HEK293T (cell line): ENCODE data around the gene SLC25A44.

Experiments
- CTCF ChIA-PET: fragments of 350-600 bp; formaldehyde crosslinking; extraction: SDS; loops from one replicate; lab custom pipeline; 2021; ENCODE audit warnings: antibody characterized with exemption, inconsistent platforms; lab: Yijun Ruan, JAX
- POLR2A ChIA-PET: fragments of 350-600 bp; formaldehyde crosslinking; extraction: SDS; loops from one replicate; lab custom pipeline; 2020; ENCODE audit warnings: antibody characterized with exemption, inconsistent platforms; lab: Yijun Ruan, JAX
- DNase-seq: peaks from one replicate; pipeline ENCODE4 v3.0.0; 2012; ENCODE audit warnings: mixed read lengths; ENCODE audit errors: extremely low spot score
- ARNT ChIP-seq: fragments of 450-650 bp; IDR thresholded peaks from 2 replicates; pipeline ENCODE4 v1.6.1; 2017; ENCODE audit warnings: mild to moderate bottlenecking
- BHLHE40 ChIP-seq: fragments of 450-650 bp; IDR thresholded peaks from 2 replicates; pipeline ENCODE4 v1.6.1; 2016; ENCODE audit warnings: mild to moderate bottlenecking, moderate library complexity, borderline replicate concordance
- CTBP1 ChIP-seq: fragments of 450-650 bp; IDR thresholded peaks from 2 replicates; pipeline ENCODE4 v1.6.1; 2016; ENCODE audit warnings: borderline replicate concordance
- ELF4 ChIP-seq: fragments of 450-650 bp; IDR thresholded peaks from 2 replicates; pipeline ENCODE4 v1.6.1; 2017; ENCODE audit warnings: antibody characterized with exemption
- FOXA1 ChIP-seq: fragments of 450-650 bp; IDR thresholded peaks from 2 replicates; pipeline ENCODE4 v1.6.1; 2016; ENCODE audit warnings: mild to moderate bottlenecking
- FOXK2 ChIP-seq: fragments of 450-650 bp; IDR thresholded peaks from 2 replicates; pipeline ENCODE4 v1.6.1; 2016; ENCODE audit warnings: mild to moderate bottlenecking
- FOXM1 ChIP-seq: fragments of 450-650 bp; IDR thresholded peaks from 2 replicates; pipeline ENCODE4 v1.6.1; 2017; ENCODE audit warnings: mild to moderate bottlenecking, borderline replicate concordance
- HDGF ChIP-seq: fragments of 450-650 bp; IDR thresholded peaks from 2 replicates; pipeline ENCODE4 v1.6.1; 2017; ENCODE audit warnings: antibody characterized with exemption, borderline replicate concordance
- L3MBTL2 ChIP-seq: fragments of 450-650 bp; conservative IDR thresholded peaks from 2 replicates; pipeline ENCODE4 v1.6.1; 2016; ENCODE audit warnings: mild to moderate bottlenecking
- LEF1 ChIP-seq: fragments of 450-650 bp; IDR thresholded peaks from 2 replicates; pipeline ENCODE4 v1.6.1; 2017; ENCODE audit warnings: mild to moderate bottlenecking, borderline replicate concordance
- NFRKB ChIP-seq: fragments of 450-650 bp; IDR thresholded peaks from 2 replicates; pipeline ENCODE4 v1.6.1; 2016; ENCODE audit warnings: mild to moderate bottlenecking, moderate library complexity
- PKNOX1 ChIP-seq: fragments of 450-650 bp; IDR thresholded peaks from 2 replicates; pipeline ENCODE4 v1.6.1; 2016
- SP1 ChIP-seq: fragments of 450-650 bp; IDR thresholded peaks from 2 replicates; pipeline ENCODE4 v1.6.1; 2017
- SUZ12 ChIP-seq: fragments of 450-650 bp; IDR thresholded peaks from 2 replicates; pipeline ENCODE4 v1.6.1; 2016; ENCODE audit warnings: mild to moderate bottlenecking
- TARDBP ChIP-seq: fragments of 450-650 bp; IDR thresholded peaks from 2 replicates; pipeline ENCODE4 v1.6.1; 2016
- ZNF384 ChIP-seq: fragments of 450-650 bp; IDR thresholded peaks from 2 replicates; pipeline ENCODE4 v1.6.1; 2016

The SLC25A44 gene

GRCh38 chr1:156164125-156164831 is 29.6 kb upstream of the SLC25A44 start:
- no peak for DNase-seq
- ChIA-PET CTCF (interaction anchor here (1.1 kb wide), 1 partner anchor 60 kb away, joined by 3 read pairs; no protein-coding TSS in a partner anchor), POLR2A (interaction anchor here (1.0 to 1.5 kb wide), 2 partner anchors 30 to 49 kb away, joined by 5 to 7 read pairs; partner anchors contain the start of genes PMF1 and SLC25A44)
- no peak for TF ChIP-seq FOXA1
- TF ChIP-seq TARDBP, result no peak
- TF ChIP-seq NFRKB, result no peak
- no peak for TF ChIP-seq SUZ12
- no peak for TF ChIP-seq FOXM1
- TF ChIP-seq SP1, result no peak
- TF ChIP-seq ARNT, result no peak
- no peak for TF ChIP-seq PKNOX1
- TF ChIP-seq LEF1, result no peak

- ChIA-PET CTCF (interaction anchor here (1.1 kb wide), 1 partner anchor 60 kb away, joined by 3 read pairs; no protein-coding TSS in a partner anchor), POLR2A (interaction anchor here (1.0 to 1.5 kb wide), 2 partner anchors 29 to 48 kb away, joined by 5 to 7 read pairs; partner anchors contain the start of genes PMF1 and SLC25A44)
- no peak for TF ChIP-seq HDGF
- no peak for DNase-seq
Observed at GRCh38 chr1:156165083-156165482, 28.8 kb upstream of the SLC25A44 start.

GRCh38 chr1:156167536-156167935 is 26.4 kb upstream of the SLC25A44 start:
- TF ChIP-seq SP1 (no peak), PKNOX1 (no peak), LEF1 (no peak), FOXA1 (no peak), HDGF (no peak)
- ChIA-PET CTCF (interaction anchor here (0.6 kb wide), 1 partner anchor 218 kb away, joined by 3 read pairs; no protein-coding TSS in a partner anchor), POLR2A (interaction anchor here (2.1 kb wide), 1 partner anchor 45 kb away, joined by 5 read pairs; the partner anchor contains the start of gene PMF1)
- no peak for DNase-seq

GRCh38 chr1:156172696-156173470 is 21.0 kb upstream of the SLC25A44 start:
- no peak for TF ChIP-seq FOXK2
- no peak for TF ChIP-seq LEF1
- no peak for TF ChIP-seq NFRKB
- TF ChIP-seq CTBP1, result no peak
- TF ChIP-seq FOXM1, result no peak
- no peak for TF ChIP-seq ZNF384
- no peak for TF ChIP-seq ELF4
- TF ChIP-seq SP1, result no peak
- no peak for TF ChIP-seq TARDBP
- TF ChIP-seq ARNT, result no peak
- no peak for TF ChIP-seq PKNOX1
- no peak for TF ChIP-seq FOXA1
- TF ChIP-seq SUZ12, result no peak
- TF ChIP-seq BHLHE40, result no peak
- TF ChIP-seq L3MBTL2, result no peak
- no peak for TF ChIP-seq HDGF
- DNase-seq, result peak; percentile 50
- ChIA-PET CTCF (interaction anchor here (0.7 to 1.2 kb wide), 3 partner anchors 12 to 52 kb away, joined by 3 to 5 read pairs (median 4); no protein-coding TSS in a partner anchor), POLR2A (interaction anchor here (1.8 kb wide), 1 partner anchor 40 kb away, joined by 6 read pairs; the partner anchor contains the start of gene PMF1)

GRCh38 chr1:156176610-156177210 is 17.2 kb upstream of the SLC25A44 start:
- ChIA-PET CTCF (no interaction called here), POLR2A (interaction anchor here (0.8 to 1.5 kb wide), 2 partner anchors 15 to 36 kb away, joined by 3 to 8 read pairs; partner anchors contain the start of gene PMF1)
- TF ChIP-seq HDGF (no peak), ELF4 (no peak), CTBP1 (no peak), FOXM1 (no peak), L3MBTL2 (no peak), TARDBP (no peak), ARNT (no peak), ZNF384 (no peak), NFRKB (no peak)
- no peak for DNase-seq
